GM18907 (cell line): ENCODE data around the gene ALPL.

Experiments
- ATAC-seq: cut with Tn5 transposase; IDR thresholded peaks from one replicate; pipeline ENCODE4 v1.9.1; 2021; ENCODE audit warnings: mild to moderate bottlenecking, moderate library complexity; ENCODE audit not compliant: unreplicated experiment

Gene ALPL

GRCh38 chr1:21526441-21526840 is 17.2 kb downstream of the ALPL start:
- no peak for ATAC-seq

GRCh38 chr1:21530368-21531016 is 21.3 kb downstream of the ALPL start:
- ATAC-seq = no peak

- ATAC-seq = no peak
These were observed 22.0 kb downstream of the ALPL start for GRCh38 chr1:21531241-21531640.

- ATAC-seq = no peak
These were observed 23.3 kb downstream of the ALPL start for GRCh38 chr1:21532496-21532895.

GRCh38 chr1:21532992-21533534 is 23.8 kb downstream of the ALPL start:
- ATAC-seq = no peak

- ATAC-seq = no peak
These were observed 24.9 kb downstream of the ALPL start for GRCh38 chr1:21534146-21534545.

GRCh38 chr1:21534674-21535378 is 25.6 kb downstream of the ALPL start:
- ATAC-seq = no peak

- no peak for ATAC-seq
These were observed 27.0 kb downstream of the ALPL start for GRCh38 chr1:21536218-21536617.

GRCh38 chr1:21537511-21537931 is 28.3 kb downstream of the ALPL start:
- no peak for ATAC-seq

GRCh38 chr1:21537932-21538630 is 28.9 kb downstream of the ALPL start:
- ATAC-seq = no peak

GRCh38 chr1:21539933-21540332 is 30.7 kb downstream of the ALPL start:
- ATAC-seq = no peak

GRCh38 chr1:21541329-21541728 is 32.1 kb downstream of the ALPL start:
- no peak for ATAC-seq

- ATAC-seq = no peak
These were observed 32.6 kb downstream of the ALPL start for GRCh38 chr1:21541835-21542234.

- no peak for ATAC-seq
These were observed 34.4 kb downstream of the ALPL start for GRCh38 chr1:21543598-21543997.

GRCh38 chr1:21544095-21544494 is 34.9 kb downstream of the ALPL start:
- no peak for ATAC-seq

GRCh38 chr1:21546122-21546825 is 37.1 kb downstream of the ALPL start:
- no peak for ATAC-seq

GRCh38 chr1:21547876-21548275 is 38.7 kb downstream of the ALPL start:
- ATAC-seq = no peak

GRCh38 chr1:21550097-21550496 is 40.9 kb downstream of the ALPL start:
- ATAC-seq = no peak

- ATAC-seq = no peak
These were observed 41.7 kb downstream of the ALPL start for GRCh38 chr1:21550866-21551475.

- ATAC-seq = no peak
These were observed 43.5 kb downstream of the ALPL start for GRCh38 chr1:21552715-21553114.
